ENCODE data around the gene DDX39B.

The DDX39B gene

GRCh38 chr6:31579119-31579505 lies 37.3 kb upstream of the DDX39B start:
- H3K4me3 ChIP-seq (ENCODE audit: low read depth, low read length): no peak overlapping the region
- TF ChIP-seq CTCF (IDR thresholded peaks at IDR 0.05; ENCODE audit: low read depth, low read length): no peak

GRCh38 chr6:31578184-31579118 lies 36.6 kb upstream of the DDX39B start:
- no peak overlapping the region for H3K4me3 ChIP-seq (ENCODE audit: low read depth, low read length)
- TF ChIP-seq CTCF (IDR thresholded peaks at IDR 0.05; ENCODE audit: low read depth, low read length): no peak

- H3K4me3 ChIP-seq (ENCODE audit: low read depth, low read length): no peak overlapping the region
Observed at GRCh38 chr6:31577579-31577966, 35.8 kb upstream of the DDX39B start.

DNA sequence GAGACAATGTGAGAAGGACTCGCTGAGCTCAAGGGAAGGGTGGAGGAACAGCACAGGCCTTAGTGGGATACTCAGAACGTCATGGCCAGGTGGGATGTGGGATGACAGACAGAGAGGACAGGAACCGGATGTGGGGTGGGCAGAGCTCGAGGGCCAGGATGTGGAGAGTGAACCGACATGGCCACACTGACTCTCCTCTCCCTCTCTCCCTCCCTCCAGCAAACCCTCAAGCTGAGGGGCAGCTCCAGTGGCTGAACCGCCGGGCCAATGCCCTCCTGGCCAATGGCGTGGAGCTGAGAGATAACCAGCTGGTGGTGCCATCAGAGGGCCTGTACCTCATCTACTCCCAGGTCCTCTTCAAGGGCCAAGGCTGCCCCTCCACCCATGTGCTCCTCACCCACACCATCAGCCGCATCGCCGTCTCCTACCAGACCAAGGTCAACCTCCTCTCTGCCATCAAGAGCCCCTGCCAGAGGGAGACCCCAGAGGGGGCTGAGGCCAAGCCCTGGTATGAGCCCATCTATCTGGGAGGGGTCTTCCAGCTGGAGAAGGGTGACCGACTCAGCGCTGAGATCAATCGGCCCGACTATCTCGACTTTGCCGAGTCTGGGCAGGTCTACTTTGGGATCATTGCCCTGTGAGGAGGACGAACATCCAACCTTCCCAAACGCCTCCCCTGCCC lies 35.2 kb upstream of the DDX39B start:
- TF ChIP-seq CTCF (IDR thresholded peaks at IDR 0.05; ENCODE audit: low read depth, low read length): no peak
- H3K4me3 ChIP-seq (ENCODE audit: low read depth, low read length): no peak overlapping the region

More at GRCh38 chr6:31577579-31577966, 35.8 kb upstream of the DDX39B start:
- TF ChIP-seq CTCF (IDR thresholded peaks at IDR 0.05; ENCODE audit: low read depth, low read length): no peak

DNA sequence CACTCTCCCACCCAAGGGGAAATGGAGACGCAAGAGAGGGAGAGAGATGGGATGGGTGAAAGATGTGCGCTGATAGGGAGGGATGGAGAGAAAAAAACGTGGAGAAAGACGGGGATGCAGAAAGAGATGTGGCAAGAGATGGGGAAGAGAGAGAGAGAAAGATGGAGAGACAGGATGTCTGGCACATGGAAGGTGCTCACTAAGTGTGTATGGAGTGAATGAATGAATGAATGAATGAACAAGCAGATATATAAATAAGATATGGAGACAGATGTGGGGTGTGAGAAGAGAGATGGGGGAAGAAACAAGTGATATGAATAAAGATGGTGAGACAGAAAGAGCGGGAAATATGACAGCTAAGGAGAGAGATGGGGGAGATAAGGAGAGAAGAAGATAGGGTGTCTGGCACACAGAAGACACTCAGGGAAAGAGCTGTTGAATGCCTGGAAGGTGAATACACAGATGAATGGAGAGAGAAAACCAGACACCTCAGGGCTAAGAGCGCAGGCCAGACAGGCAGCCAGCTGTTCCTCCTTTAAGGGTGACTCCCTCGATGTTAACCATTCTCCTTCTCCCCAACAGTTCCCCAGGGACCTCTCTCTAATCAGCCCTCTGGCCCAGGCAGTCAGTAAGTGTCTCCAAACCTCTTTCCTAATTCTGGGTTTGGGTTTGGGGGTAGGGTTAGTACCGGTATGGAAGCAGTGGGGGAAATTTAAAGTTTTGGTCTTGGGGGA lies 34.3 kb upstream of the DDX39B start:
- H3K4me3 ChIP-seq (ENCODE audit: low read depth, low read length): no peak overlapping the region
- TF ChIP-seq CTCF (IDR thresholded peaks at IDR 0.05; ENCODE audit: low read depth, low read length): no peak

DNA sequence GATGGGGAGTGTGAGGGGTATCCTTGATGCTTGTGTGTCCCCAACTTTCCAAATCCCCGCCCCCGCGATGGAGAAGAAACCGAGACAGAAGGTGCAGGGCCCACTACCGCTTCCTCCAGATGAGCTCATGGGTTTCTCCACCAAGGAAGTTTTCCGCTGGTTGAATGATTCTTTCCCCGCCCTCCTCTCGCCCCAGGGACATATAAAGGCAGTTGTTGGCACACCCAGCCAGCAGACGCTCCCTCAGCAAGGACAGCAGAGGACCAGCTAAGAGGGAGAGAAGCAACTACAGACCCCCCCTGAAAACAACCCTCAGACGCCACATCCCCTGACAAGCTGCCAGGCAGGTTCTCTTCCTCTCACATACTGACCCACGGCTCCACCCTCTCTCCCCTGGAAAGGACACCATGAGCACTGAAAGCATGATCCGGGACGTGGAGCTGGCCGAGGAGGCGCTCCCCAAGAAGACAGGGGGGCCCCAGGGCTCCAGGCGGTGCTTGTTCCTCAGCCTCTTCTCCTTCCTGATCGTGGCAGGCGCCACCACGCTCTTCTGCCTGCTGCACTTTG lies 33.6 kb upstream of the DDX39B start, which contains the start of gene TNF:
Gene TNF (plus strand): TSS at position 231 of the 567 bp plus-strand sequence. CDS start 177 bp downstream, at position 408.
- TF ChIP-seq CTCF (IDR thresholded peaks at IDR 0.05; ENCODE audit: low read depth, low read length): no peak
- no peak within 1 kb of the TSS for H3K4me3 ChIP-seq (ENCODE audit: low read depth, low read length)

Measured in WI38 (cell line).